GM13977 (cell line): ENCODE measurements around the gene SH2D1B.

Experiments used
- DNase-seq: peaks from one replicate; pipeline ENCODE4 v3.0.0; 2012; ENCODE audit warnings: low spot score
- in situ Hi-C: fragments of 300-500 bp; cut with MboI; formaldehyde crosslinking; loops from one replicate; pipeline ENCODE4 v1.12.0; 2022; ENCODE audit warnings: low sequenced_read_pairs, low pct_unique_long_range_greater_than_20kb, mixed read lengths, inconsistent platforms; ENCODE audit not compliant: unreplicated experiment
- TF ChIP-seq, protein P1 (sequence below): IDR thresholded peaks from 2 replicates; pipeline ENCODE4 v1.5.1; 2012; ENCODE audit warnings: mild to moderate bottlenecking, control low read depth; ENCODE audit not compliant: insufficient read depth; ENCODE audit errors: extremely low read depth, missing control alignments

The SH2D1B gene

DNA sequence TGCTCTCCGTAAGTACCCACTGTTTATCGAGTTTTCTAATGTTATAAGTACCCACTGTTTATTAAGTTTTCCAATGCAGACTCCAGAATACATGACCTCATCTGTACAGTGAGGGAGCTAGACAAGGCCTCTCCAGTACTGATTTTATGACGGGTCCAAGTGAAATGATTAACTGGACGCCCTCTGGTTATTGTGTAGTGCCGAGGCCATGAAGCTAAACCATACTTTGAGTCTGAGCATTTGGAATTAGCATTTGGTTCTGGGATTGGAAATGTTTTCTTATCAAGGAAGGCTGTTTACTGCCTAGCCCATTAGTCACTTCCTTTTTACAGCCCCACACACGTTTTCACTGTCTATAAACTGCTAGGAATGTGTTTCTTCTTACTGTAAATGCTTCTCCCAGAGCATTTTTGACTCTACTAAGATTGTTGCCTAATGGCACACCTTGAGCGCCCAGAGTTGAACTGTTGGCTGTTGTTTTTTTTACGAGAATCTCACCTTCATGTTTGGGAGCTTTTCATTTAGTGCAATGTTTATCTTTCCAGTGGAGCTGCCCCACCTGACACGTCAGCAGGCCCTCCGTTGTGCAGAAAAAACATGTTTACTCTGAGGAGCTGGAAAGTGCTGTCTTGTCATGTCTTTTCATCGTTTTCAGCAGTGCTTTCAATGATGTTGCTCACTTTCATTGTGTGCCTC, 62.2 kb downstream of the SH2D1B start:
- TF ChIP-seq, protein P1, sequence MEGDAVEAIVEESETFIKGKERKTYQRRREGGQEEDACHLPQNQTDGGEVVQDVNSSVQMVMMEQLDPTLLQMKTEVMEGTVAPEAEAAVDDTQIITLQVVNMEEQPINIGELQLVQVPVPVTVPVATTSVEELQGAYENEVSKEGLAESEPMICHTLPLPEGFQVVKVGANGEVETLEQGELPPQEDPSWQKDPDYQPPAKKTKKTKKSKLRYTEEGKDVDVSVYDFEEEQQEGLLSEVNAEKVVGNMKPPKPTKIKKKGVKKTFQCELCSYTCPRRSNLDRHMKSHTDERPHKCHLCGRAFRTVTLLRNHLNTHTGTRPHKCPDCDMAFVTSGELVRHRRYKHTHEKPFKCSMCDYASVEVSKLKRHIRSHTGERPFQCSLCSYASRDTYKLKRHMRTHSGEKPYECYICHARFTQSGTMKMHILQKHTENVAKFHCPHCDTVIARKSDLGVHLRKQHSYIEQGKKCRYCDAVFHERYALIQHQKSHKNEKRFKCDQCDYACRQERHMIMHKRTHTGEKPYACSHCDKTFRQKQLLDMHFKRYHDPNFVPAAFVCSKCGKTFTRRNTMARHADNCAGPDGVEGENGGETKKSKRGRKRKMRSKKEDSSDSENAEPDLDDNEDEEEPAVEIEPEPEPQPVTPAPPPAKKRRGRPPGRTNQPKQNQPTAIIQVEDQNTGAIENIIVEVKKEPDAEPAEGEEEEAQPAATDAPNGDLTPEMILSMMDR: no peak
- in situ Hi-C loops: no loop called here
- DNase-seq: no peak

DNA sequence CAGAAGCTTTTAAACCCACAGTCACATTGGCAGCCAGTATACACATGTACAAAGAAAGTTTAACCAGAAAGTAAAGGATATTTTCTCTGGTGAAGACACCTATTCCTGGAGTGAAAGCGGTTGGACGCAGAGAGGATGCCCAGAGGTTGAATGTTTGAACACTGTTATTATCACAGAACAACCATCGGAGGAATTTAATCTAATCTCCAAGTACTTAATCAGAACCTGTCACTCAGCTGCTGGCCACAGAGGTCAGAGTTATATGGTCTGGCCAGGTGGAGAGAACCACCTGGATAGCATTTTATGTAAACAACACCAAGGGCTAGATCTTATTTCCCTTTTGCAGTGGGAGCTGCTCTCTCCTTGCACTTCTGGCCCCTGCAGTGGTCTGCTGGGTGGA, 64.7 kb downstream of the SH2D1B start:
- no peak for DNase-seq
- TF ChIP-seq, protein P1: no peak
- in situ Hi-C loops: no loop called here
